ENCODE results near the gene DPH3. TPM values are rescaled to one million over a fixed set of nuclear protein-coding genes. Genes with fewer than 3 reads are reported as not detected.

Gene DPH3
- total RNA-seq, 2 experiments from 2014 or later: 18.2 to 19.9 TPM

DNA sequence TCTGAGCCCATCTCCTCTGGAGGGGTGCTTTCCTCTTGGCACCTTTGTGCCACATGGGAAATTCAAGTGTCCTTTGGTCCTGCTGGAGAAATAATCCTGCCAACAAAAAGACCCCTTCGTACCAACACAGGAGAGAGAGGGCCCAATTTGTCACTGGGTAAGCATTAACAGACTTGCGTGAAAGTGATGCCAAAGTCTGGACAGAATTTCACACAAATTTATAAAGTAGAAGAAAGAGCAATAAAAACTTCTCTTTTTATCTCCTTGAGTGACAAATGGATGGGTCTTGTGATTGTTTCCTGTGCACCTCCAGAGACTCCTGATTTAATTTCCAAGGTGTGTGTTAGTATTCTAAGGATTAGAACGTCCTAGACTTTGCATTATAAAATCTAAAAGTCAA is 14.9 kb downstream of the DPH3 start:
- H3K36me3 Mint-ChIP-seq (ENCODE audit: low read depth): no peaks in the 10 kb centered on the region
- TF ChIP-seq, protein P1, sequence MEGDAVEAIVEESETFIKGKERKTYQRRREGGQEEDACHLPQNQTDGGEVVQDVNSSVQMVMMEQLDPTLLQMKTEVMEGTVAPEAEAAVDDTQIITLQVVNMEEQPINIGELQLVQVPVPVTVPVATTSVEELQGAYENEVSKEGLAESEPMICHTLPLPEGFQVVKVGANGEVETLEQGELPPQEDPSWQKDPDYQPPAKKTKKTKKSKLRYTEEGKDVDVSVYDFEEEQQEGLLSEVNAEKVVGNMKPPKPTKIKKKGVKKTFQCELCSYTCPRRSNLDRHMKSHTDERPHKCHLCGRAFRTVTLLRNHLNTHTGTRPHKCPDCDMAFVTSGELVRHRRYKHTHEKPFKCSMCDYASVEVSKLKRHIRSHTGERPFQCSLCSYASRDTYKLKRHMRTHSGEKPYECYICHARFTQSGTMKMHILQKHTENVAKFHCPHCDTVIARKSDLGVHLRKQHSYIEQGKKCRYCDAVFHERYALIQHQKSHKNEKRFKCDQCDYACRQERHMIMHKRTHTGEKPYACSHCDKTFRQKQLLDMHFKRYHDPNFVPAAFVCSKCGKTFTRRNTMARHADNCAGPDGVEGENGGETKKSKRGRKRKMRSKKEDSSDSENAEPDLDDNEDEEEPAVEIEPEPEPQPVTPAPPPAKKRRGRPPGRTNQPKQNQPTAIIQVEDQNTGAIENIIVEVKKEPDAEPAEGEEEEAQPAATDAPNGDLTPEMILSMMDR (IDR thresholded peaks at IDR 0.05): no peak
- intact Hi-C loops (cut with micrococcal nuclease): no loop called here
- H3K27ac Mint-ChIP-seq: no peak overlapping the region
- H3K4me1 Mint-ChIP-seq (ENCODE audit: low read depth): peaks cover 16% of the 10 kb centered on the region
- ATAC-seq (no peak), DNase-seq (no peak)
- no peak overlapping the region for H3K4me3 Mint-ChIP-seq
- H3K9me3 Mint-ChIP-seq: no peaks in the 10 kb centered on the region
- POLR2A ChIA-PET: no interaction called here
- H3K27me3 Mint-ChIP-seq: no peaks in the 10 kb centered on the region
- CTCF ChIA-PET: no interaction called here

DNA sequence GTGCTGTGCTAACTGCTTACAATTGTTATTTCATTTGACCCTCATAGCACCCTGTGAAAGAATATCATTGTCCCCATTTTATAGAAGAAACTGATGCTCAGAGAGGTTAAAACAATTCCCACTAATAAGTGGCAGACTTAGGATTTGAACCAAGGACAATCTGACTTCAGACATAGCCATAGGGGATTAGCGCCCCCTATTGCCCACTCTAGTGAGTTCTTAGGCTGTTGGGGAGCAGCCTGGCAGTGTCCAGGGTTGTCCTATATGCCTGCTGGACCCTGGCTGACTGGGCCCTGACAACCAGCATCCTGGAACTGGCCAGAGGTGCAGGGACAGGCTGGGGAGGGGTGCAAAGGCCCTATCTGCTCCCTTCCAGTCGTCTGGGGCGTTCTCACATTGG is 15.4 kb downstream of the DPH3 start:
- ChIA-PET POLR2A (no interaction called here), CTCF (interaction anchor here (1.0 to 2.6 kb wide), 4 partner anchors 15 to 202 kb away, joined by 3 to 32 read pairs (median 12); partner anchors contain the start of genes DPH3 and OXNAD1)
- ATAC-seq: no peak
- intact Hi-C loops (cut with micrococcal nuclease): no loop called here
- DNase-seq: peak; percentile 56
- TF ChIP-seq, protein P1 (IDR thresholded peaks at IDR 0.05): peak; percentile 67
- Mint-ChIP-seq H3K4me3 (no peak overlapping the region), H3K27ac (no peak overlapping the region), H3K27me3 (no peaks in the 10 kb centered on the region), H3K4me1 (ENCODE audit: low read depth) (peaks cover 10% of the 10 kb centered on the region), H3K9me3 (no peaks in the 10 kb centered on the region), H3K36me3 (ENCODE audit: low read depth) (no peaks in the 10 kb centered on the region)

GRCh38 chr3:16248556-16248955 is 16.2 kb downstream of the DPH3 start:
- DNase-seq (no peak), ATAC-seq (no peak)
- TF ChIP-seq, protein P1 (IDR thresholded peaks at IDR 0.05): no peak
- ChIA-PET CTCF (interaction anchor here (0.7 to 2.6 kb wide), 13 partner anchors 10 to 201 kb away, joined by 3 to 32 read pairs (median 4); partner anchors contain the start of genes DPH3 and OXNAD1), POLR2A (interaction anchor here (1.0 kb wide), 1 partner anchor 9 kb away, joined by 3 read pairs; no protein-coding TSS in a partner anchor)
- Mint-ChIP-seq H3K27ac (no peak overlapping the region), H3K36me3 (ENCODE audit: low read depth) (no peaks in the 10 kb centered on the region), H3K4me3 (no peak overlapping the region), H3K4me1 (ENCODE audit: low read depth) (peaks cover 7% of the 10 kb centered on the region), H3K9me3 (no peaks in the 10 kb centered on the region), H3K27me3 (no peaks in the 10 kb centered on the region)
- intact Hi-C loops (cut with micrococcal nuclease): no loop called here

- POLR2A ChIA-PET: interaction anchor here (1.0 kb wide), 1 partner anchor 10 kb away, joined by 3 read pairs; no protein-coding TSS in a partner anchor
- H3K27ac Mint-ChIP-seq: peak overlapping the region; percentile 77
- no peaks in the 10 kb centered on the region for H3K27me3 Mint-ChIP-seq
These were observed 17.3 kb downstream of the DPH3 start for GRCh38 chr3:16247282-16248061.

More at GRCh38 chr3:16247282-16248061, 17.3 kb downstream of the DPH3 start:
- Mint-ChIP-seq H3K9me3 (no peaks in the 10 kb centered on the region), H3K4me3 (no peak overlapping the region), H3K4me1 (ENCODE audit: low read depth) (peaks cover 7% of the 10 kb centered on the region), H3K36me3 (ENCODE audit: low read depth) (no peaks in the 10 kb centered on the region)
- DNase-seq: peak; percentile 88
- TF ChIP-seq, protein P1 (IDR thresholded peaks at IDR 0.05): peak; percentile 95
- CTCF ChIA-PET: interaction anchor here (0.9 to 2.6 kb wide), 12 partner anchors 11 to 200 kb away, joined by 3 to 32 read pairs (median 4); partner anchors contain the start of genes DPH3 and OXNAD1
- intact Hi-C loops (cut with micrococcal nuclease): loop anchor here (1.0 kb wide), 1 partner anchor 199 kb away; no protein-coding TSS in a partner anchor
- ATAC-seq: peak; percentile 90

Measured in activated CD8-positive, alpha-beta T cell treated with anti-CD3 and anti-CD28 coated beads for 36 hours (primary cell).